ENCODE data around the gene TNFRSF6B. TPM values are rescaled to one million over a fixed set of nuclear protein-coding genes. Genes with fewer than 3 reads are reported as not detected.

The TNFRSF6B gene
- total and polyA plus RNA-seq, 7 donors: 0.56 to 16.1 (median 1.9) TPM; not detected in 1

DNA sequence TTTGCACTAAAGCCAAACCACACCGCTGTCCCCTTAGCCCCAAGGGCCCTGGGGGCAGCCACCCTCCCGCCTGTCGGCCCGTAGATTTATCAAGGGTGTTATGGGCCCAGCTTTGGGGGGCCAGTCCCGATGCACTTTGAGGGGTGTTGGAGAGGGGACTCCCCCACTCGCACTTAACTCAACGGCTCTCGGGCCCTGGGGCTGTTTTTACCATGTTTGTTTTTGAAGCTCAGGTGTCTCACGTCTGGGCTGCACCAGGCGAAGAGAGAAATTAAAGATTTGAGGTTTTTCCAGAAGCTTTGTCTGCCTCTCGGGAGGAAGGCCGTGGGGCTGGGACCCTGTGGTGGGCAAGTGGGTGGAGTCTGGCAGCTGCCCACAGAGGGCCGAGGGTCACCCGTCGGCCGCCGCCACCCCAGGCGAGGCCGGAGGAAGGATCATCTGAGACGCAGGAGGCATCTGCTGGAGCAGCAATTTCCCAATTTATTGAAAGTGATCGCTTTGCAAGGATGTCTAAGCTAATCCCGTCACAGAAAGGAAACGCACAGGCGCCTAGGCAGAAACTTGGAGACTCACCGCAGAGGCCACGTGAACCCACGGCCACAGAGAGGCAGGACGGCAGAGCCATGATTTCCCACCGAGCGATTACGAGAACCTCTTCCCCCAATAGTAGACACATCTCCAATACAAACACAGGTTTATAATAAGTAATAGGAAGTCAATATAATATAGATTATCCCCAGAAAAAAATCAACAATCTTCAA lies 46.9 kb downstream of the TNFRSF6B start:
- WGBS, 3 donors: 78 to 86% (median 82%) methylated on average over 31 of the region's 31 CpGs
- H3K4me1 ChIP-seq: peaks cover 12% of the 10 kb centered on the region
- H3K36me3 ChIP-seq (ENCODE audit: insufficient read depth in 1 of 2, low read depth in 1 of 2): peaks cover 0 to 25% of the 10 kb centered on the region in 2 donors
- no peaks in the 10 kb centered on the region for H3K9me3 ChIP-seq
- TF ChIP-seq, protein P1, sequence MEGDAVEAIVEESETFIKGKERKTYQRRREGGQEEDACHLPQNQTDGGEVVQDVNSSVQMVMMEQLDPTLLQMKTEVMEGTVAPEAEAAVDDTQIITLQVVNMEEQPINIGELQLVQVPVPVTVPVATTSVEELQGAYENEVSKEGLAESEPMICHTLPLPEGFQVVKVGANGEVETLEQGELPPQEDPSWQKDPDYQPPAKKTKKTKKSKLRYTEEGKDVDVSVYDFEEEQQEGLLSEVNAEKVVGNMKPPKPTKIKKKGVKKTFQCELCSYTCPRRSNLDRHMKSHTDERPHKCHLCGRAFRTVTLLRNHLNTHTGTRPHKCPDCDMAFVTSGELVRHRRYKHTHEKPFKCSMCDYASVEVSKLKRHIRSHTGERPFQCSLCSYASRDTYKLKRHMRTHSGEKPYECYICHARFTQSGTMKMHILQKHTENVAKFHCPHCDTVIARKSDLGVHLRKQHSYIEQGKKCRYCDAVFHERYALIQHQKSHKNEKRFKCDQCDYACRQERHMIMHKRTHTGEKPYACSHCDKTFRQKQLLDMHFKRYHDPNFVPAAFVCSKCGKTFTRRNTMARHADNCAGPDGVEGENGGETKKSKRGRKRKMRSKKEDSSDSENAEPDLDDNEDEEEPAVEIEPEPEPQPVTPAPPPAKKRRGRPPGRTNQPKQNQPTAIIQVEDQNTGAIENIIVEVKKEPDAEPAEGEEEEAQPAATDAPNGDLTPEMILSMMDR (IDR thresholded peaks at IDR 0.05): no peak
- no peak overlapping the region for H3K4me3 ChIP-seq
- intact Hi-C loops (cut with DNase I): no loop called here
- ATAC-seq (no peak), DNase-seq (peak in 1 of 2 donors; percentile 47)
- no peaks in the 10 kb centered on the region for H3K27me3 ChIP-seq (ENCODE audit: insufficient read depth in 3 of 3, low read length in 2 of 3)
- H3K27ac ChIP-seq: peak overlapping the region; percentile 12

DNA sequence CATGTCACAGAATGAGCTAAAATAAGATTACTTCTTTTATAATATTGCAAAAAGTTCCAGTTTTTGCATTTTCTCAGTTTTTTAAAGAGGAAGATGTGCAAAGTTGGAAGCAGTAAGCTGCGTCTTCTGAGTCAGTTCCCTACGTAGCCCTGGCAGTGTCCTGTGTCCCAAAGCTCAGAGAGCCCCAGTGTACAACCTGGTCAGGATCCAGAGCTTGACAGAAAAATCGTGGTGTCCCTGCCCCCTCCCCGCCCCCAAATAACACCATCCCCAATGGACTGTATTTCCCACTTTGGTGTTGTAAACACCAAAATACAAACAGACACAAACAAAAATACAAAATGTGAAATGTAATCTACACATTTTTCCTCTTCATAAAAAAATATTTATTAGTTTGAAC lies 47.7 kb downstream of the TNFRSF6B start:
- H3K36me3 ChIP-seq (ENCODE audit: insufficient read depth in 1 of 2, low read depth in 1 of 2): peaks cover 0 to 25% of the 10 kb centered on the region in 2 donors
- no peaks in the 10 kb centered on the region for H3K27me3 ChIP-seq (ENCODE audit: insufficient read depth in 3 of 3, low read length in 2 of 3)
- 55 to 70% (median 57%) methylated on average over 4 of the region's 4 CpGs for WGBS, 3 donors
- no peak overlapping the region for H3K27ac ChIP-seq
- ATAC-seq (no peak), DNase-seq (peak in 1 of 2 donors; percentile 19)
- intact Hi-C loops (cut with DNase I): no loop called here
- no peaks in the 10 kb centered on the region for H3K9me3 ChIP-seq
- H3K4me1 ChIP-seq: peaks cover 8% of the 10 kb centered on the region
- no peak overlapping the region for H3K4me3 ChIP-seq
- TF ChIP-seq, protein P1 (IDR thresholded peaks at IDR 0.05): no peak

DNA sequence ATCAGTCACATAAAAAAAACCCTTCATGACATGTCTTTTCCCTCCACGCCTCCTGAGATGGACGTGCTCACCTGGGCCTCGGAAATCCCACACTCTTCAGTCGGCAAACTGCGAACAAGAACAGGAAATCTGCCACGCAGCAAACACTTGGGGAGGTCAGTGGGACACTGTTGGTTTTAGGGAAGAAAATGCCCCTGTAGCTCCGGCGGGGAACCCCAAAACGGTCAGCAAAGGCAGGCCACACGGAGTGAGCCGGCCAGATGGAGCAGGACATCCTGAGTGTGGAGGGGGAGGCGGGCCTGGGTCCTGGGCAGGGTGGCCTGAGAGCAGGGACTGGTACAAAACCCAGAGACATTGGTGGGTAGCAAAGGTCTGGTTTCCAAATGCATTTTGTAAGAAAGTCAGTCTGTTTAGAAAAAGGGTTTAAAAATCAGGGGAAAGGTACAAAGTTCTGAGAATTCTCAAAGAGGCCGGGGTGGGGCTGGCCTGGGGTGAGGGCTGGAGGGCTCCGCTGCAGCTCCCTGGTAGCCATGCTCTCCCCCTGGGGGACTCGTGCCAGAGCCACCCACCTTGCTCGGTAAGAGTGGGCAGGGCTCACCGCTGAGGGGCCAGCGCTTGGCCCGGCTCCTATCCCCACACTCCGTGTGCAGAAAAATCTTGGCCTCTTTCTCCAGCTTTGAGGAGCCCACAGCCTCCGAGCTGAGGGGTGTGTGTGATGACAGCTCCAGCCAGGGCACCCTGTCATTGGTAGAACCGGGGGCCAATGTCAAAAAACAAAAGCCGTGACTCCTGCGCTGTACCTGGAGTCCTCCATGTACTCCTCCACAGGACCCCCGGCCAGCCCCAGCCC lies 48.3 kb downstream of the TNFRSF6B start:
- TF ChIP-seq, protein P1 (IDR thresholded peaks at IDR 0.05): no peak
- ATAC-seq: no peak
- DNase-seq: peak in 1 of 2 donors; percentile 43
- no peaks in the 10 kb centered on the region for H3K9me3 ChIP-seq
- H3K27ac ChIP-seq: no peak overlapping the region
- intact Hi-C loops (cut with DNase I): no loop called here
- no peaks in the 10 kb centered on the region for H3K27me3 ChIP-seq (ENCODE audit: insufficient read depth in 3 of 3, low read length in 2 of 3)
- WGBS, 3 donors: 75 to 77% (median 76%) methylated on average over 24 to 25 of the region's 25 CpGs
- H3K4me1 ChIP-seq: peaks cover 8% of the 10 kb centered on the region
- H3K4me3 ChIP-seq: no peak overlapping the region
- peaks cover 0 to 25% of the 10 kb centered on the region in 2 donors for H3K36me3 ChIP-seq (ENCODE audit: insufficient read depth in 1 of 2, low read depth in 1 of 2)

DNA sequence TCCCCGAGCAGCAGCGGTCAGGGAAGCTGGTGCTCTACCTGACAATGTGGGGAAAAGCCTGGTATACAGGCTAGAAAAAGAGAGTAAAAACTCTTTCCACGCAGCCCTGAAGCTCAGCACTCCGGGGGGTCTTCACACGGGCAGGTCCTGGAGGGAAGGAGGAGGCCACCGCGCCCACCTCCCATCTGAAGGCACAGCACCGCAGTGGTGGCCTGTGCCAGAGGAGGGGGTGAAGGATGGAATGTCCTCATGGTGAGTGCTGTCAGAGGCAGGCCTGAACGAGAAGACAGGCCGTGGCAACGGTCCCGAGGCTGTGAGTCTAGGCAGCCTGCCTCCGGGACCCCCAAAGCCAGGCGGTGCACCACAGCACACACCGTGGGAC lies 49.0 kb downstream of the TNFRSF6B start:
- H3K27me3 ChIP-seq (ENCODE audit: insufficient read depth in 3 of 3, low read length in 2 of 3): no peaks in the 10 kb centered on the region
- ATAC-seq (no peak), DNase-seq (peak in 1 of 2 donors; percentile 18)
- no peaks in the 10 kb centered on the region for H3K9me3 ChIP-seq
- H3K27ac ChIP-seq: no peak overlapping the region
- intact Hi-C loops (cut with DNase I): no loop called here
- peaks cover 8% of the 10 kb centered on the region for H3K4me1 ChIP-seq
- H3K36me3 ChIP-seq (ENCODE audit: insufficient read depth in 1 of 2, low read depth in 1 of 2): peaks cover 0 to 25% of the 10 kb centered on the region in 2 donors
- no peak overlapping the region for H3K4me3 ChIP-seq
- WGBS, 3 donors: 67 to 79% (median 77%) methylated on average over 15 of the region's 15 CpGs
- TF ChIP-seq, protein P1 (IDR thresholded peaks at IDR 0.05): no peak

Measured in psoas muscle (tissue), 8 donors.